HG03354 (cell line): Measurements from ENCODE around the gene ARHGAP26.

Experiments
- ATAC-seq: cut with Tn5 transposase; IDR thresholded peaks from one replicate; pipeline ENCODE4 v1.9.1; 2021; ENCODE audit warnings: mild to moderate bottlenecking; ENCODE audit not compliant: unreplicated experiment, poor library complexity, severe bottlenecking

Gene ARHGAP26

GRCh38 chr5:143154510-143155370 is 384.6 kb downstream of the ARHGAP26 start:
- ATAC-seq, result no peak

GRCh38 chr5:143155455-143155854 is 385.3 kb downstream of the ARHGAP26 start:
- ATAC-seq, result no peak

- ATAC-seq, result no peak
Observed at GRCh38 chr5:143156086-143156485, 385.9 kb downstream of the ARHGAP26 start.

GRCh38 chr5:143156572-143156971 is 386.4 kb downstream of the ARHGAP26 start:
- ATAC-seq, result no peak

- ATAC-seq, result no peak
Observed at GRCh38 chr5:143159031-143159430, 388.9 kb downstream of the ARHGAP26 start.

GRCh38 chr5:143161885-143162540 is 391.8 kb downstream of the ARHGAP26 start:
- ATAC-seq, result no peak

GRCh38 chr5:143162810-143163209 is 392.6 kb downstream of the ARHGAP26 start:
- no peak for ATAC-seq

GRCh38 chr5:143164557-143164956 is 394.4 kb downstream of the ARHGAP26 start:
- no peak for ATAC-seq

GRCh38 chr5:143165049-143165880 is 395.1 kb downstream of the ARHGAP26 start:
- ATAC-seq, result no peak

- no peak for ATAC-seq
Observed at GRCh38 chr5:143166090-143166489, 395.9 kb downstream of the ARHGAP26 start.

GRCh38 chr5:143166661-143167420 is 396.7 kb downstream of the ARHGAP26 start:
- peak; percentile 54 for ATAC-seq

GRCh38 chr5:143168171-143168741 is 398.1 kb downstream of the ARHGAP26 start:
- no peak for ATAC-seq

- ATAC-seq, result no peak
Observed at GRCh38 chr5:143168921-143169810, 399.0 kb downstream of the ARHGAP26 start.

- no peak for ATAC-seq
Observed at GRCh38 chr5:143170104-143170503, 399.9 kb downstream of the ARHGAP26 start.

- no peak for ATAC-seq
Observed at GRCh38 chr5:143170977-143171376, 400.8 kb downstream of the ARHGAP26 start.

GRCh38 chr5:143172739-143173138 is 402.6 kb downstream of the ARHGAP26 start:
- no peak for ATAC-seq

GRCh38 chr5:143173139-143173889 is 403.1 kb downstream of the ARHGAP26 start:
- ATAC-seq, result no peak
